Smooth muscle cell (in vitro differentiated cells): ENCODE data around the gene ALKBH3. TPM values are rescaled to one million over a fixed set of nuclear protein-coding genes. Genes with fewer than 3 reads are reported as not detected.

Source experiments
- DNase-seq: peaks from one replicate; lab custom pipeline; 2025; ENCODE audit not compliant: unreplicated experiment; lab: John Stamatoyannopoulos, UW
- H2AFZ ChIP-seq: fragments of 200-600 bp; sonication (generic); 2 replicates; pipeline ENCODE4 v1.6.0; 2016; ENCODE audit warnings: antibody characterized with exemption, low read depth, mild to moderate bottlenecking
- H3F3A ChIP-seq: fragments of 200-600 bp; sonication (generic); 2 replicates; pipeline ENCODE4 v1.6.0; 2017; ENCODE audit warnings: antibody characterized with exemption, low read depth
- H3K27ac ChIP-seq: fragments of 200-600 bp; sonication (generic); 2 replicates; pipeline ENCODE4 v1.5.1; 2016; ENCODE audit warnings: low read depth, mild to moderate bottlenecking
- H3K27me3 ChIP-seq: fragments of 200-600 bp; sonication (generic); 2 replicates; pipeline ENCODE4 v1.6.1; 2016; ENCODE audit warnings: low read depth, mild to moderate bottlenecking
- H3K36me3 ChIP-seq: fragments of 200-600 bp; sonication (generic); 2 replicates; pipeline ENCODE4 v1.5.1; 2016; ENCODE audit warnings: low read depth
- H3K4me1 ChIP-seq: fragments of 200-600 bp; sonication (generic); 2 replicates; pipeline ENCODE4 v1.5.1; 2016; ENCODE audit warnings: low read depth
- H3K4me2 ChIP-seq: fragments of 200-600 bp; sonication (generic); 2 replicates; pipeline ENCODE4 v1.6.0; 2016; ENCODE audit warnings: mild to moderate bottlenecking
- H3K4me3 ChIP-seq: fragments of 200-600 bp; sonication (generic); 2 replicates; pipeline ENCODE4 v1.5.1; 2016; ENCODE audit warnings: mild to moderate bottlenecking
- H3K79me2 ChIP-seq: fragments of 200-600 bp; sonication (generic); 2 replicates; pipeline ENCODE4 v1.6.0; 2016; ENCODE audit warnings: low read depth, mild to moderate bottlenecking
- H3K9ac ChIP-seq: fragments of 200-600 bp; sonication (generic); 2 replicates; pipeline ENCODE4 v1.6.0; 2016; ENCODE audit warnings: low read depth
- H3K9me3 ChIP-seq: fragments of 200-600 bp; sonication (generic); replicated peaks from 2 replicates; pipeline ENCODE4 v1.5.1; 2016; ENCODE audit warnings: low read depth
- H4K20me1 ChIP-seq: fragments of 200-600 bp; sonication (generic); 2 replicates; pipeline ENCODE4 v1.6.0; 2016; ENCODE audit warnings: low read depth
- CTCF ChIP-seq: fragments of 200-600 bp; sonication (generic); IDR thresholded peaks from 2 replicates; pipeline ENCODE4 v1.5.1; 2017; ENCODE audit warnings: borderline replicate concordance, mild to moderate bottlenecking, antibody characterized with exemption; ENCODE audit not compliant: insufficient read depth, poor library complexity, severe bottlenecking
- WGBS: methylation state at CpG from one replicate; pipeline ENCODE4 v1.1.7; 2016; ENCODE audit warnings: low lambda C conversion rate; 5-methylcytosine and 5-hydroxymethylcytosine counted together
- polyA plus RNA-seq: library from polyadenylated mRNA; unstranded; fragments of >200 nt; fragmentation: Nextera tagmentation; extraction: Ambion mirVana; gene quantifications from 2 replicates; pipeline ENCODE4 v1.2.1, GENCODE V29; 2016
- total RNA-seq: library from RNA; depleted of rRNA; stranded (reverse); fragments of >200 nt; gene quantifications from 2 replicates; pipeline ENCODE4 v1.2.3, GENCODE V29; 2014

Gene ALKBH3
- total and polyA plus RNA-seq, 2 experiments from 2014 or later, result 29.9 to 34.3 TPM

- no peak for DNase-seq
- no peak overlapping the region for H3K4me3 ChIP-seq
- no peak for TF ChIP-seq CTCF
- no peak overlapping the region for H3K27ac ChIP-seq
- H3F3A ChIP-seq, result peaks cover 11% of the 10 kb centered on the region
- H3K36me3 ChIP-seq, result no peaks in the 10 kb centered on the region
- H3K4me1 ChIP-seq, result peaks cover 11% of the 10 kb centered on the region
- no peak overlapping the region for H2AFZ ChIP-seq
- WGBS, result 78% methylated on average over 20 of the region's 20 CpGs
- no peak overlapping the region for H3K9ac ChIP-seq
- no peaks in the 10 kb centered on the region for H3K27me3 ChIP-seq
- H3K4me2 ChIP-seq, result no peak overlapping the region
- H3K79me2 ChIP-seq, result no peaks in the 10 kb centered on the region
- no peaks in the 10 kb centered on the region for H3K9me3 ChIP-seq
- H4K20me1 ChIP-seq, result no peaks in the 10 kb centered on the region
These were observed 53.2 kb downstream of the ALKBH3 start for GRCh38 chr11:43933608-43934551.

- Histone ChIP-seq H3K27ac (no peak overlapping the region), H3K36me3 (no peaks in the 10 kb centered on the region), H2AFZ (no peak overlapping the region), H3K79me2 (no peaks in the 10 kb centered on the region), H3K4me1 (peaks cover 11% of the 10 kb centered on the region), H3F3A (peaks cover 11% of the 10 kb centered on the region), H3K4me3 (no peak overlapping the region), H3K27me3 (no peaks in the 10 kb centered on the region), H3K4me2 (no peak overlapping the region), H3K9ac (no peak overlapping the region), H3K9me3 (no peaks in the 10 kb centered on the region), H4K20me1 (no peaks in the 10 kb centered on the region)
- no peak for TF ChIP-seq CTCF
- 85% methylated on average over 13 of the region's 14 CpGs for WGBS
- DNase-seq, result no peak
These were observed 54.2 kb downstream of the ALKBH3 start for GRCh38 chr11:43934601-43935423.

- no peak overlapping the region for H3K4me2 ChIP-seq
- H3F3A ChIP-seq, result peaks cover 11% of the 10 kb centered on the region
- H3K4me1 ChIP-seq, result peaks cover 11% of the 10 kb centered on the region
- H3K79me2 ChIP-seq, result no peaks in the 10 kb centered on the region
- no peak overlapping the region for H2AFZ ChIP-seq
- TF ChIP-seq CTCF, result no peak
- no peaks in the 10 kb centered on the region for H3K27me3 ChIP-seq
- H3K9me3 ChIP-seq, result no peaks in the 10 kb centered on the region
- WGBS, result 84% methylated on average over 7 of the region's 7 CpGs
- H3K9ac ChIP-seq, result no peak overlapping the region
- no peak for DNase-seq
- H3K36me3 ChIP-seq, result no peaks in the 10 kb centered on the region
- no peak overlapping the region for H3K4me3 ChIP-seq
- no peak overlapping the region for H3K27ac ChIP-seq
- no peaks in the 10 kb centered on the region for H4K20me1 ChIP-seq
These were observed 54.9 kb downstream of the ALKBH3 start for GRCh38 chr11:43935424-43935979.
